Fibroblast of the conjunctiva (primary cell): ENCODE measurements around the gene UCK2.
"Not testable (repeated sequence)": the region's sequence is repeated elsewhere in the genome, so short reads cannot be mapped to it uniquely, and the experiment has no call there.

Experiments
- DNase-seq: peaks from one replicate; pipeline ENCODE4 v3.0.0-alpha.2; 2010; ENCODE audit warnings: low read depth

The UCK2 gene

DNA sequence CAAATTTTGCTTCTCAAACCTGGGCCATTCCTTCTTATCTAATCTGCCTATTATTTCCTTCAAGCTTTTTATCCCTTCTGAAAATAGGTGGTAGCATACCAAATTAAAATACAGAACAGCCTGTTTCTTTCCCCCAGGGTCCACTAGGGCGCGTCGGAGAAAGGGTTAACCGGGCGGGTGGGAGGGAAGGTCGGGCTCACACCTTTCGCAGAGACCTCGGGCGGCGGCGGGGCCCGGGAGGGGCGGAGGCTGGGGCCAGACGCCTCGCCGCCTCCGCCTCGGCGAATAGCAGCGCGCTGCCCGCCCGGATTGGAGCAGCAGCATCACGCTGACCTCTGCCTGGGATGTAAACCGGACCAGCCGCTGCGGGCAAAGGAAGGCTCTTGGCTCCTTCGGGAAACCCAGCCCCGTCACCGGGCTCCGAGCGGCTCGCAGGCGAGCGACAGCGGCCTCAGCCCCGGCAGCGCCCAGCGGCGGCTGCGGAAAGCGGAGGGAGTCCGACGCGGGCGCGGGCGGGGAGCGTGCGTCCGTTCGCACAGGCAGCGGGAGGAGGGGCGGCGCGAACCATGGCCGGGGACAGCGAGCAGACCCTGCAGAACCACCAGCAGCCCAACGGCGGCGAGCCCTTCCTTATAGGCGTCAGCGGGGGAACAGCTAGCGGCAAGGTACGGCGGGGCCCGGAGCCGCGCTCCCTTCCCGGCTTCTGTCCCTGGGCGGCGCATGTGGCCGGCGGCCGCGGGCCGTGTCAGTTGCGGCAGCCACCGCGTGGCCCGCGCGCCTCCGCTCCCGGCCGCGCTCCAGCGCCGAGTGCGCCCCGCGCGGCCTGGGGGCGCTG is at the start of gene UCK2:
UCK2 (plus strand) TSS at position 347 of the 835 bp plus-strand sequence; CDS start at position 567, 220 bp downstream.
- DNase-seq = no peak

- not testable (repeated sequence) for DNase-seq
Measured at GRCh38 chr1:165778197-165778596, 49.2 kb upstream of the UCK2 start.

DNA sequence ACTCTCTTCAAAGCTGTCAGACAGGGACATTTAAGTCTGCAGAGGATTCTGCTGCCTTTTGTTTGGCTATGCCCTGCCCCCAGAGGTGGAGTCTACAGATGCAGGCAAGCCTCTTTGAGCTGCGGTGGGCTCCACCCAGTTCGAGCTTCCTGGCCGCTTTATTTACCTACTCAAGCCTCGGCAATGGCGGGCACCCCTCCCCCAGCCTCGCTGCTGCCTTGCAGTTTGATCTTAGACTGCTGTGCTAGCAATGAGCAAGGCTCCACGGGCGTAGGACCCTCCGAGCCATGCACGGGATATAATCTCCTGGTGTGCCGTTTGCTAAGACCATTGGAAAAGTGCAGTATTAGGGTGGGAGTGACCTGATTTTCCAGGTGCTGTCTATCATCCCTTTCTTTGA is 43.9 kb upstream of the UCK2 start:
- DNase-seq = not testable (repeated sequence)

DNA sequence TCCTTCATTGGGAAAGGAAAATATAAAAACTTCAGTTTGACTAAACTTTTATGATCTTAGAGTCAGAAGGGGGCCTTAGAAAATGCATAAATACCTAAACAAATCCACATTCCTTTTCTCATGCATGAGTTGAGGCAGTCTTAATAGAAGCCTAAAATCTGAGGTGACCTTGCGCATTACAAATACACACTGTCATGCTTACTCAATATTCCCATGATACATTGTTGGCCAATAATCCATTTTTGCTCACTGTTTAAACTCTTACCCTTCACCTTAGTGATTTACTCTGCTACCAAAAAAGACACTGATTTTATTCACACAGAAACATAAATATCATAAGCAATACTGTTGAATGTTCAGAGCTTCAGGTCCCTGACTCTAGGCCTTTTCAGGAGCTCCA is 39.7 kb upstream of the UCK2 start:
- DNase-seq = no peak

DNA sequence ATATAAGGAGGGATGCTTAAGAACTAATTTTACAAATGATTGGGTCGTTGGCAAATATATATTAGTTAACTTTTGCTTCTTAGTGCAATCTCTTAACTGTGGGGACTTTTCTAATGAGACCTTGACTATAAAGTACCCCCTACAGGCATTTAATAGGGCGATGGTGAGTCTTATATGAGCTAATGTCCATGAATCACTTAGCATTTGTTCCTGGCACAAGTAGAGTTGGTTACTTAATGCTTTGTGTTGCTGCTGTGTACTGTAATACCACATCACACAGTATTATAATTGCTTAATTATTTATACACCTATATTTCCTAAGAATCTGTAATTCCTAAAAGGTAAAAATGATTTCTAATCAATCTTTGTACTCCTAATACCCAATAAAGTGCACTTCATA is 33.5 kb upstream of the UCK2 start:
- no peak for DNase-seq

DNA sequence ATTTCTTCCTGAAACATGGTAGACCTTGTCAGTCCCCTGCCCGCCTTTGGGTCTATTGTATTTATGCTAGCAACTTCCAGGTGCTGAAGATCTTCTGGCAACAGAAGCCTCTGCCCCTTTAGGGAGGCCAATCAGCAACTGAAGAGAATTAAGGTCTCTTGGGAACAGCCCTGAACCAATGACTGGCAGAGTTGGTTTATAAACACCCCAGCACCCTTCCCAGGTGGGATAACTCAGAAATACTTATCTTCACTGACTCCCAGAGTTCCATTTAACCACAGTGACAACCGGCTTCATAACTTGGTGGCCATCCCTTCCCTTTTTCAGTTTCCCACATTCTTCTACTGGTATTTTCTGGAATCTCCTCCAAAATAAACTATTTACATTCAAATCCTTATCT is 31.5 kb upstream of the UCK2 start:
- DNase-seq = no peak

- DNase-seq = no peak
Measured at GRCh38 chr1:165799387-165799786, 28.0 kb upstream of the UCK2 start.

- not testable (repeated sequence) for DNase-seq
Measured at GRCh38 chr1:165804513-165804912, 22.9 kb upstream of the UCK2 start.

DNA sequence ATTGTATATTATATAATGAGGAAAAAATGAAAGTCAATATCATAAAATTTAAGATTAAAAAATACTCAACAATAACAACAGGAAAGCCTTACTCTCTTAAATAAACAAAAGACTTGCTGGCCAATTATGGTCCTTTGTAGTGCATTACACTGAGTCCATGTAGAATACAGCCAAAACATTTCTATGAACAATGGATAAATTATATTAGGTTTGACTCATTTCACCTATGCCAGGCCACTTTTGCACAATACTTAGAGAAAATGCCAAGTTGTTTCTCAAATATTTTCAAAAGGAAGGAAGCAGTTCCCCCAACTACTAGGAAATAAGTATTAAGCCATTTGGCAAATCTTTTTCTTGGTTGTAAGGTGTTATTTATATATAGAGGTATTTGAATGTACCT is 19.8 kb upstream of the UCK2 start:
- DNase-seq = no peak

GRCh38 chr1:165815725-165816124 is 11.7 kb upstream of the UCK2 start:
- no peak for DNase-seq

- DNase-seq = no peak
Measured at GRCh38 chr1:165816157-165816556, 11.3 kb upstream of the UCK2 start.

DNA sequence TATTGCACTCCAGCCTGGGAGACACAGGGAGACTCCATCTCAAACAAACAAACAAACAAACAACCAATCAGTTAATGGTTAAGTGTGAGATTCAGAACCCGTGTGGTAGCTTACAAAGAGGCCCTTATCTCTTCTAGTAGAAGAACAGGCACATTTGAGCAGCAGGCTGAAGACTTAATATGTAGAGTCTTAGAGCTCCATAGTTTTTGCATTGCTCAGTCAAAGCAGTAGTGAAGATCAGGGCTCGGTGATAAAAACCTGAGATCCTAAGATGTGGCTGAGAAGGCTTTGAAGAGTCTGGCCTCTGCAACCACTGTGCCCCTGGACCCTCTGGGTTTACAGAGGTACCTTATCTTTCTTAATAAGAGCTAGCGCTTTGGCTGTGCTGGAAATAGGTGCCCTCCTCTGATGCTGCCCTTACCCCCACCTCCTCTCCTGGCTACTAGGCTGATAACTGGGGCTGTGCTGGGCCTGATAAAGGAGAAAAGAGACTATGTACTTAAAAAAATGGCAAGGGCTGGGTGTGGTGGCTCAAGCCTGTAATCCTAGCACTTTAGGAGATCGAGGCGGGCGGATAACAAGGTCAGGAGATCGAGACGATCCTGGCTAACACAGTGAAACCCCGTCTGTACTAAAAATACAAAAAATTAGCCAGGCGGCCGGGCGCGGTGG is 10.5 kb upstream of the UCK2 start:
- DNase-seq = no peak

DNA sequence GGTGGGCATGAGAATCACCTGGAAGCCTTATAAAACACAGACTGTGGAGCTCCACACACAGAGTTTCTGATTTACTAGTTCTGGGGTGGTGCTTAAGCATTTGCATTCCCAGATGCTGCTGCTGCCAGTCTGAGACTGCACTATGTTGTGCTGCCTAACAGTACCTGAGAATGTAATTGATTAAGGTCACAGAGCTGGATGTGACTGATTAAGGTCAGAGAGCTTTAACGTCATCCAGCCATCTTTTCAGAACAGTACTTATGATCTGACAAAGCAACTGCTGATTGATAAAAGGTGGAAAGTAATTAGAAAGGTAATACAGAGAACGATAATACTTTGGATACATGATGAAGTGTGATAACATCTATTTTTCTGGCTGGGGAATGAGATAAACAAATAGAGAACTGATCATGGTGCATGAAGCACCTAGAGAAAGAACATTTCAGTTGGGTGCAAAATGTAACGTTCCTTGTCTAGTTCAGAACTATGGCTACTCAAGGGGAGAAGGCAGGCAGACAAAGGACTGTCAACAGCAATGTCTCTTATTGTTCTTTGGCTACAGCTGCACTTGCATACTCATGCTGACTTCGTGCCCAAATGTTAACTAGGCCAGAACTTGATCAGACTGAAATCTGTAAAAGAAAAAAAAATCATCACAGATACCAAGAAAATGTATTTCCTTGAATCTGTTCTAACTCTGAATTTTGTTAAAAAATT is 3.7 kb upstream of the UCK2 start:
- no peak for DNase-seq

- DNase-seq = no peak
Measured at GRCh38 chr1:165824269-165824643, 3.2 kb upstream of the UCK2 start.

GRCh38 chr1:165826565-165827267 is 698 bp upstream of the UCK2 start:
- no peak for DNase-seq

DNA sequence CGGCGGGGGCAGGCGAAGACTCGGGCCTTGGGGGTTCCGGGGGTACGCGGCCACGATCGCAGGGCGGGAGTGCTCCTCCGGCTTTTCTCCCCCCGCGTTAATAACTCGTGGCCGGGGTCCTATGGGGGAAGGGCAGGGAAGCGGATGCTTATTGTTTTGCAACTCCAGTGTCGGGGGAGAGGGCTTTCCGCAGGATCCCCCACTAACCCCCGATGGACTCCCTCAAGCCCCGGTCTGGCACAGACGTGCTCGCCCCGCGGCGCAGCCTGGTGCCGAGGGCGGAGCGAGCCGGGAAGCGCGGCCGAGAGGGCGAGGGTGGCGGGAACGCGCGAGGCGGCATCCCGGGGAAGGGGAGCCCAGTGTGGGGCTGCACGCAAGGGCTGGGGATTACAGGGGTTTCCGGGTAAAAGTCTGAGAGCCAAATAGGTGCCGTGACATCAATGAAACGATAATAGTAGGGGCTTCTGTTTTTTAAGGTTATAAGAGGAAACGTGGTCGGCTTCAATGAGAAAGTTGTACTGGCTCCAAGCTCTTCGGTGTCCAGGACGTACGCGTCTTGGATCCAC is 772 bp downstream of the UCK2 start:
- DNase-seq = no peak

DNA sequence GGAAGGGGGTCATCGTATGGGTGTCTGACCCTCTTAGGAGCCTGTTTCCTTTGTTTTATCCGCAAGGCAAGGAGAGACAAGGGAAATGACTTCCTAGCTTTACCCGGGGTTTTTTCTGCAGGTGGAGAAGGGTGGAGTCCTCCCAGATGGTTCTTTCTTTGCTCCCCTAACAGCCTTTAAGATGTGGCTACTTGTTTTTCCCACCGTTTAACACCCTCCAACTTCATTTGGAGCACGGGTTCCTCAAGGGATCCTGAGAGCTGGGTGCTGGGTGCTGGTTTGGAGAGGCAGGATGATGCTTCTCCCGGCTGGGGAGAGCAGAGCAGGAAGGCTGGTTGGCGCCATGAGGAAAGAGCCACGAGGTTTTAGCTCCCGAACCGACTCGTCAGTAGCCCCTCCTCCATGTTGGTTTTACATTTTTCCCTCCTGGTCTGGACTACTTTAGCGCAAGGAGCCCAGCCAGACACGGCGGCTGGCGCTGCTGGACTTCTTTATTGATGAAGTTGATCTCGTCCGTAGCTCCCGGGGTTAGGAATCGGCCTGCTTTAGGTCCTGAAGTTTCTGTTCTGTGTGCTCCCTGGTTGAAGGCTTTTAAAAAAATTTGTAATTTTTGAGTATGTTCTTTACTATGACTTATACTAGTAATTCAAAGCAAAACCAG is 1.4 kb downstream of the UCK2 start:
- peak; percentile 68 for DNase-seq

- DNase-seq = no peak
Measured at GRCh38 chr1:165829888-165830287, 2.5 kb downstream of the UCK2 start.

- no peak for DNase-seq
Measured at GRCh38 chr1:165831146-165831545, 3.7 kb downstream of the UCK2 start.

DNA sequence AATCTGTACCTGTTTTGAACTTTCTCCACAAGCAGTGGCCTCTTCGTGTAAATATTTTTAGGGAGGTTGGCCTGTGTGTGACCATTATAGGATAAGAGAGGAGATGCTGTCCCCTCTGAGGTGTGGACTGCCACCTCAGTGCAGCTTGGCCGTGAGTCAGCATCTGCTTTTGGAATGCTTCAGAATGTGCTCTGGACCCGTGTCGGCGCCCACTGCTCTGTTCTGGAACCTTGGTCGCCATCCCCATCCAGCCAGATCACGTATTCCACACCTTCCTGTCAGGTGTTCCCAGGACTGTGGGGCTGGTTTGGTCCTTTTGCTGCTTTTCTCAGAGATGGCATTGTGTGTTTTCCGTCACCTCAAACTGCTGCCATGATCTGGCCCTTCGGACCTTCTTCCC is 5.5 kb downstream of the UCK2 start:
- no peak for DNase-seq

DNA sequence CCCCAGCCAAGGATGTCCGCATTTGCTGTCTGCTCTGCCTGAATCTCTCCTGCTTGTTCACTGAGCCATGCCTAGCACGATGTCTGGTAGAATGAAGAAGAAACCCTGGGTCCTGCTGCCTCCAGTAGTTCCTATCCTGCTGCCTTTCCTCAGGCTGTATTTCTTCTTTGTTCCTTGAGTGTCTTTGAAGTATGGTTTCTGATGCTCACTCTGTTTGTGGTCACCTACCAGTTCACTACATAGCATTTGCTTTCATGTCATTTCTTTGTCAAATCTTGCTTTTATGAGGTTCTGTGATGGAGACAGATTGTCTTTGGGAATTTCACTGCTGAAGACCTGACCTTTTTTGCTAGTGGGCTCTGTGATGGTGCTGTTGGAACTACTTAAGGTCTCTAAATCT is 5.9 kb downstream of the UCK2 start:
- no peak for DNase-seq
